Astrocyte (in vitro differentiated cells and primary cell): ENCODE measurements around the gene SPTB. TPM values are rescaled to one million over a fixed set of nuclear protein-coding genes. Genes with fewer than 3 reads are reported as not detected.

Experiments
- DNase-seq: peaks from one replicate; pipeline ENCODE4 v3.0.0-alpha.2; 2010; ENCODE audit warnings: low read depth
- FAIRE-seq: peaks from 2 replicates; lab custom pipeline; 2011; peaks lifted over from hg19 to GRCh38; lab: Jason Lieb, UNC
- H2AFZ ChIP-seq: 2 replicates; pipeline ENCODE4 v1.6.0; 2012; ENCODE audit warnings: low read depth, low read length, inconsistent platforms
- H3K27ac ChIP-seq: 2 replicates; pipeline ENCODE4 v1.5.1; 2011; ENCODE audit warnings: low read depth, low read length, inconsistent platforms
- H3K27me3 ChIP-seq: 2 replicates; pipeline ENCODE4 v1.6.0; 2011; ENCODE audit warnings: low read length, inconsistent platforms; ENCODE audit not compliant: insufficient read depth
- H3K36me3 ChIP-seq: 2 replicates; pipeline ENCODE4 v1.5.1; 2011; ENCODE audit warnings: low read length, inconsistent platforms; ENCODE audit not compliant: insufficient read depth
- H3K4me1 ChIP-seq: 2 replicates; pipeline ENCODE4 v1.5.1; 2011; ENCODE audit warnings: low read length, inconsistent platforms; ENCODE audit not compliant: insufficient read depth
- H3K4me2 ChIP-seq: 2 replicates; pipeline ENCODE4 v1.6.0; 2012; ENCODE audit warnings: low read length, inconsistent platforms
- H3K4me3 ChIP-seq: 2 replicates; pipeline ENCODE4 v1.5.1; 2011; ENCODE audit warnings: low read depth, mild to moderate bottlenecking, low read length, inconsistent platforms; ENCODE audit not compliant: insufficient read depth
- H3K79me2 ChIP-seq: 2 replicates; pipeline ENCODE4 v1.6.0; 2012; ENCODE audit warnings: mild to moderate bottlenecking, low read length, inconsistent platforms; ENCODE audit not compliant: insufficient read depth
- H3K9ac ChIP-seq: 2 replicates; pipeline ENCODE4 v1.6.0; 2012; ENCODE audit warnings: mild to moderate bottlenecking, low read length, inconsistent platforms
- H3K9me3 ChIP-seq: 2 replicates; pipeline ENCODE4 v1.5.1; 2012; ENCODE audit warnings: low read depth, mild to moderate bottlenecking, low read length, inconsistent platforms; ENCODE audit not compliant: insufficient read depth
- H4K20me1 ChIP-seq: 2 replicates; pipeline ENCODE4 v1.6.0; 2012; ENCODE audit warnings: low read length, inconsistent platforms; ENCODE audit not compliant: insufficient read depth
- H3K27ac Mint-ChIP-seq: one replicate; pipeline ENCODE4 v1.8.0; 2021; ENCODE audit warnings: mild to moderate bottlenecking, mixed read lengths; ENCODE audit not compliant: unreplicated experiment
- H3K27me3 Mint-ChIP-seq: one replicate; pipeline ENCODE4 v1.8.0; 2021; ENCODE audit warnings: low read depth, mixed read lengths; ENCODE audit not compliant: unreplicated experiment
- H3K36me3 Mint-ChIP-seq: one replicate; pipeline ENCODE4 v1.8.0; 2021; ENCODE audit warnings: low read depth, mixed read lengths; ENCODE audit not compliant: unreplicated experiment
- H3K4me1 Mint-ChIP-seq: one replicate; pipeline ENCODE4 v1.8.0; 2021; ENCODE audit warnings: low read depth, mixed read lengths; ENCODE audit not compliant: unreplicated experiment
- H3K4me3 Mint-ChIP-seq: one replicate; pipeline ENCODE4 v1.8.0; 2021; ENCODE audit warnings: mild to moderate bottlenecking, moderate library complexity, mixed read lengths; ENCODE audit not compliant: unreplicated experiment
- H3K9me3 Mint-ChIP-seq: one replicate; pipeline ENCODE4 v1.8.0; 2021; ENCODE audit warnings: mild to moderate bottlenecking, mixed read lengths; ENCODE audit not compliant: unreplicated experiment
- EZH2 ChIP-seq: IDR thresholded peaks from 2 replicates; pipeline ENCODE4 v1.6.1; 2012; ENCODE audit warnings: mild to moderate bottlenecking, low read length, inconsistent platforms; ENCODE audit not compliant: insufficient read depth
- total RNA-seq: library from RNA; stranded (reverse); gene quantifications from 2 replicates; pipeline ENCODE4 v1.2.1, GENCODE V29; 2021
- TF ChIP-seq, protein P1 (sequence below): IDR thresholded peaks from 2 replicates; pipeline ENCODE4 v1.5.1; 2011; ENCODE audit warnings: low read depth, mild to moderate bottlenecking, inconsistent platforms, low read length, moderate library complexity; ENCODE audit not compliant: insufficient read depth

Gene SPTB
- total RNA-seq, 1 donor from 2014 or later, result 0.32 TPM

DNA sequence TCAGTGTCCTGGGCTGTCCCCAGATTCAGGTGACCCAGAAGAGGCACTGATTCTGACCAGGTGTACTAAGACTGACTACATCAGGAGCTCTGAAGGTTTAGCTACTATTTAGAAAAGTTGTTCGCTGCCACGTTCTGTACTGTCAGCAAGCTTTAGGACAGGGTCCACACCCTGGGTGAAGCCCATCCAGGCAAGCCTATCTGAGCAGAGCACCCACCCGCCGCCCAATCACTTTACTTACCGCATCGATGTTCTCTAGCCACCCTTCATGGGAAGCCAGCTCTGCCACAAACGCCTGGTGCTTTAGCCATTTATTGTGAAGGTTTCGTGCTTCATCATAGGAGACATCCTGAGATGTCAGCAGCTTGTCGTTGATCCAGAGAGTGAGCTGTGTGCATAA is 95.7 kb downstream of the SPTB start:
- peaks cover 9% of the 10 kb centered on the region for H3K4me1 ChIP-seq
- peaks cover 2% of the 10 kb centered on the region for H3K36me3 Mint-ChIP-seq
- no peak overlapping the region for H3K27ac Mint-ChIP-seq
- peaks cover 4% of the 10 kb centered on the region for H3K4me1 Mint-ChIP-seq
- H3K27me3 ChIP-seq, result no peaks in the 10 kb centered on the region
- H3K4me3 Mint-ChIP-seq, result no peak overlapping the region
- H3K9me3 ChIP-seq, result no peaks in the 10 kb centered on the region
- H3K27me3 Mint-ChIP-seq, result peaks cover 6% of the 10 kb centered on the region
- no peaks in the 10 kb centered on the region for H3K36me3 ChIP-seq
- no peaks in the 10 kb centered on the region for H3K79me2 ChIP-seq
- no peak overlapping the region for H3K4me3 ChIP-seq
- FAIRE-seq (no peak), DNase-seq (no peak)
- H3K4me2 ChIP-seq, result no peak overlapping the region
- H2AFZ ChIP-seq, result no peak overlapping the region
- no peaks in the 10 kb centered on the region for H4K20me1 ChIP-seq
- H3K9me3 Mint-ChIP-seq, result peaks cover 7% of the 10 kb centered on the region
- no peak for TF ChIP-seq EZH2
- TF ChIP-seq, protein P1, sequence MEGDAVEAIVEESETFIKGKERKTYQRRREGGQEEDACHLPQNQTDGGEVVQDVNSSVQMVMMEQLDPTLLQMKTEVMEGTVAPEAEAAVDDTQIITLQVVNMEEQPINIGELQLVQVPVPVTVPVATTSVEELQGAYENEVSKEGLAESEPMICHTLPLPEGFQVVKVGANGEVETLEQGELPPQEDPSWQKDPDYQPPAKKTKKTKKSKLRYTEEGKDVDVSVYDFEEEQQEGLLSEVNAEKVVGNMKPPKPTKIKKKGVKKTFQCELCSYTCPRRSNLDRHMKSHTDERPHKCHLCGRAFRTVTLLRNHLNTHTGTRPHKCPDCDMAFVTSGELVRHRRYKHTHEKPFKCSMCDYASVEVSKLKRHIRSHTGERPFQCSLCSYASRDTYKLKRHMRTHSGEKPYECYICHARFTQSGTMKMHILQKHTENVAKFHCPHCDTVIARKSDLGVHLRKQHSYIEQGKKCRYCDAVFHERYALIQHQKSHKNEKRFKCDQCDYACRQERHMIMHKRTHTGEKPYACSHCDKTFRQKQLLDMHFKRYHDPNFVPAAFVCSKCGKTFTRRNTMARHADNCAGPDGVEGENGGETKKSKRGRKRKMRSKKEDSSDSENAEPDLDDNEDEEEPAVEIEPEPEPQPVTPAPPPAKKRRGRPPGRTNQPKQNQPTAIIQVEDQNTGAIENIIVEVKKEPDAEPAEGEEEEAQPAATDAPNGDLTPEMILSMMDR, result no peak
- H3K27ac ChIP-seq, result no peak overlapping the region
- H3K9ac ChIP-seq, result no peak overlapping the region

GRCh38 chr14:64782196-64782595 is 97.5 kb downstream of the SPTB start:
- no peaks in the 10 kb centered on the region for H3K4me1 ChIP-seq
- no peaks in the 10 kb centered on the region for H3K27me3 ChIP-seq
- H3K4me3 ChIP-seq, result no peak overlapping the region
- no peak for TF ChIP-seq EZH2
- TF ChIP-seq, protein P1, result no peak
- Mint-ChIP-seq H3K4me1 (no peaks in the 10 kb centered on the region), H3K36me3 (peaks cover 2% of the 10 kb centered on the region), H3K27me3 (peaks cover 6% of the 10 kb centered on the region), H3K27ac (no peak overlapping the region), H3K9me3 (peaks cover 5% of the 10 kb centered on the region), H3K4me3 (no peak overlapping the region)
- H3K9ac ChIP-seq, result no peak overlapping the region
- H3K27ac ChIP-seq, result no peak overlapping the region
- no peak for FAIRE-seq
- H3K4me2 ChIP-seq, result no peak overlapping the region
- H3K79me2 ChIP-seq, result no peaks in the 10 kb centered on the region
- no peak overlapping the region for H2AFZ ChIP-seq
- H3K36me3 ChIP-seq, result no peaks in the 10 kb centered on the region
- no peak for DNase-seq
- no peaks in the 10 kb centered on the region for H4K20me1 ChIP-seq
- H3K9me3 ChIP-seq, result no peaks in the 10 kb centered on the region

GRCh38 chr14:64779472-64779871 is 100.2 kb downstream of the SPTB start:
- H3K27ac ChIP-seq, result no peak overlapping the region
- H3K36me3 Mint-ChIP-seq, result peaks cover 5% of the 10 kb centered on the region
- H3K4me2 ChIP-seq, result no peak overlapping the region
- DNase-seq (no peak), FAIRE-seq (no peak)
- TF ChIP-seq EZH2, result no peak
- TF ChIP-seq, protein P1, result no peak
- no peak overlapping the region for H3K27ac Mint-ChIP-seq
- peaks cover 1% of the 10 kb centered on the region for H3K9me3 Mint-ChIP-seq
- peaks cover 12% of the 10 kb centered on the region for H3K27me3 Mint-ChIP-seq
- no peaks in the 10 kb centered on the region for H3K79me2 ChIP-seq
- no peaks in the 10 kb centered on the region for H3K4me1 ChIP-seq
- no peaks in the 10 kb centered on the region for H4K20me1 ChIP-seq
- H2AFZ ChIP-seq, result no peak overlapping the region
- no peaks in the 10 kb centered on the region for H3K4me1 Mint-ChIP-seq
- H3K27me3 ChIP-seq, result no peaks in the 10 kb centered on the region
- no peak overlapping the region for H3K4me3 ChIP-seq
- H3K9me3 ChIP-seq, result no peaks in the 10 kb centered on the region
- H3K36me3 ChIP-seq, result no peaks in the 10 kb centered on the region
- no peak overlapping the region for H3K9ac ChIP-seq
- no peak overlapping the region for H3K4me3 Mint-ChIP-seq
